ENCODE measurements around the gene ART4. TPM values are rescaled to one million over a fixed set of nuclear protein-coding genes. Genes with fewer than 3 reads are reported as not detected.

The ART4 gene
- total RNA-seq, 1 experiment from 2014 or later = not detected

DNA sequence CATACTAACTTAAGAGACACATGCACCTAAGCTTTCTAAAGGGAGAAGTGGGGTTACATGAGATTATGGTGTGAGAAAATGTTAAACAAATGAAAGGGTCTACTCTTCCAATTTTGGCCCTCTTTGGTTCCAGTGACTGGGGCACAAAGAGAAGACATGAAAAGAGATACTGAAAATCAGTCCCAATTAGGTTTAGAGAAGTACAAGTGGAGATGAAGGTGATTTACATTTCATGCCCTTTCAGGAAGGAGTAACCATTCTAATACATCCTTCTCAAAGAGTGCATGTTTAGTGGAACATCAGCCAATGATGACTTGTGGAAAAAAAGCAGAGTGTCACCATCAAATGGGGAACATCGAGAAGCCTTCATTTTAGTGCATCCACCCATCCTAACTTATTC, 27.9 kb upstream of the ART4 start:
- no TSS peak for BruUV-seq (replicated peaks)
- in situ Hi-C loops (cut with HindIII; ENCODE audit: low pct_unique_long_range_greater_than_20kb, low sequenced_read_pairs) = no loop called here
- no peak overlapping the region for H3K4me3 ChIP-seq (ENCODE audit: low read depth in 2 of 2, low read length in 2 of 2)

DNA sequence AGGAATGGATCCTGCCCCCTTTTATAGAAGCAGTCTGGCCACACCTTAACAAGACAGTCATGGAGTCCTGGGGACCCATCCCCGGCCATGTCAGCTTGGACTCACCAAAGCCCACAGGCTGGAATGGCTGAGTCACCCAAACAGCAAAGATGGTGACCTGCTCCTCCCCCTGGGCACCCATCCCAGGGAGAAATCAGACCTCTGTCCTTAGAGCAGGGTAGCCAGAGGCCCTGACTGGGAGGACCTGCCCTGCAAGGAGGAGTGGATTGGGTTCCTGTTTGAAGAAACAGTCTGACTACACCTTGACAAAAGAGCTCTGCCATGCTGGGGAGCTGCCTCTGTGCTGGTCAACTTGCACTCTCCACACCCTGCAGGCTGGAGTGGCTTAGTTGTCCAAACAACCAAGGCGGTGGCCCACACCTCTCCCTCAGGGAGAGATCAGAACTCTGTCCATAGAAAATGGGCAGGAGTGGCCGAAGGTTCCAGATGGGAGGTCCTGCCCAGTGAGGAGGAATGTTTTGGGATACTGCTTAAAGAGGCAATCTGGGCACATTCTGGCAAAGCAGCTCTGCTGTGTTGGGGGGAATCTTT, 25.7 kb upstream of the ART4 start:
- DNase-seq (ENCODE audit: low read depth, low spot score) (no peak), ATAC-seq (no peak)
- in situ Hi-C loops (cut with HindIII; ENCODE audit: low pct_unique_long_range_greater_than_20kb, low sequenced_read_pairs) (no loop called here), intact Hi-C loops (cut with micrococcal nuclease; ENCODE audit: unreplicated experiment) (no loop called here)
- no peak overlapping the region for H3K27ac ChIP-seq (ENCODE audit: low read length)
- no peaks in the 10 kb centered on the region for H3K27me3 ChIP-seq (ENCODE audit: control insufficient read depth, insufficient read depth, low read length)
- no TSS peak for BruUV-seq (replicated peaks)
- TF ChIP-seq SIN3A (IDR thresholded peaks at IDR 0.05; ENCODE audit: borderline replicate concordance, insufficient read depth, low read depth, low read length) (no peak), CTCF (IDR thresholded peaks at IDR 0.05) (no peak), POLR2AphosphoS5 (IDR thresholded peaks at IDR 0.05; ENCODE audit: low read depth, low read length) (no peak), TCF7L2 (IDR thresholded peaks at IDR 0.05; ENCODE audit: low read depth, low read length) (no peak), REST (IDR thresholded peaks at IDR 0.05; ENCODE audit: insufficient read depth in 1 of 2, low read depth in 2 of 2, low read length in 1 of 2) (no peak)
- ChIA-PET CTCF (no interaction called here), POLR2A (interaction anchor here (0.6 kb wide), 1 partner anchor 687 kb away, joined by 5 read pairs; no protein-coding TSS in a partner anchor)
- no peaks in the 10 kb centered on the region for H3K4me1 ChIP-seq (ENCODE audit: control insufficient read depth, insufficient read depth, low read length)
- no peak overlapping the region for H3K4me3 ChIP-seq (ENCODE audit: low read depth in 2 of 2, low read length in 2 of 2)
- no peaks in the 10 kb centered on the region for H3K36me3 ChIP-seq (ENCODE audit: control insufficient read depth, insufficient read depth, low read length)
- H3K9me3 ChIP-seq (ENCODE audit: control insufficient read depth, insufficient read depth, low read depth, low read length) = no peaks in the 10 kb centered on the region

More for the DNA sequence above, 27.9 kb upstream of the ART4 start:
- Histone ChIP-seq H3K4me1 (ENCODE audit: control insufficient read depth, insufficient read depth, low read length) (no peaks in the 10 kb centered on the region), H3K9me3 (ENCODE audit: control insufficient read depth, insufficient read depth, low read depth, low read length) (no peaks in the 10 kb centered on the region), H3K36me3 (ENCODE audit: control insufficient read depth, insufficient read depth, low read length) (no peaks in the 10 kb centered on the region), H3K27ac (ENCODE audit: low read length) (no peak overlapping the region), H3K27me3 (ENCODE audit: control insufficient read depth, insufficient read depth, low read length) (no peaks in the 10 kb centered on the region)
- intact Hi-C loops (cut with micrococcal nuclease; ENCODE audit: unreplicated experiment) = no loop called here
- POLR2A ChIA-PET = no interaction called here
- DNase-seq (ENCODE audit: low read depth, low spot score) = no peak
- CTCF ChIA-PET = no interaction called here
- no peak for ATAC-seq
- TF ChIP-seq SIN3A (IDR thresholded peaks at IDR 0.05; ENCODE audit: borderline replicate concordance, insufficient read depth, low read depth, low read length) (no peak), POLR2AphosphoS5 (IDR thresholded peaks at IDR 0.05; ENCODE audit: low read depth, low read length) (no peak), REST (IDR thresholded peaks at IDR 0.05; ENCODE audit: insufficient read depth in 1 of 2, low read depth in 2 of 2, low read length in 1 of 2) (no peak), CTCF (IDR thresholded peaks at IDR 0.05) (no peak), TCF7L2 (IDR thresholded peaks at IDR 0.05; ENCODE audit: low read depth, low read length) (no peak)

Measured in Panc1 (cell line).